ENCODE measurements around the gene SSBP3. TPM values are rescaled to one million over a fixed set of nuclear protein-coding genes. Genes with fewer than 3 reads are reported as not detected.
A peak's percentile ranks its signal among the peaks of the same experiment; 100 is the strongest.

Gene SSBP3
- total and polyA plus RNA-seq, 9 of the 15 experiments (the other 6 are each of a cell fraction or from before 2014, with no cell fraction given), result 8.7 to 108 (median 33.8) TPM

- TF ChIP-seq ATF6 (CRISPR knock-in tag; IDR thresholded peaks at IDR 0.05) (peak; percentile 66; the same call in 1 of the 2 replicates), CTCF (IDR thresholded peaks at IDR 0.05 in 2 of 3, conservative IDR thresholded peaks at IDR 0.05 in 1 of 3; ENCODE audit: insufficient read depth in 2 of 3, low read depth in 1 of 3, low read length in 3 of 3) (peak in 1 of 3 experiments; percentile 12; a peak in 1 of 6 replicates), POLR2G (IDR thresholded peaks at IDR 0.05; ENCODE audit: low read depth, low read length) (peak; percentile 91), KDM2B (CRISPR knock-in tag; IDR thresholded peaks at IDR 0.05) (peak; percentile 96; the same call in 1 of the 2 replicates), ZBTB12 (CRISPR knock-in tag; IDR thresholded peaks at IDR 0.05) (peak; percentile 52; the same call in 1 of the 2 replicates), BCOR (IDR thresholded peaks at IDR 0.05) (0 out of 2 replicates have a peak, but pooled peaks have one; percentile 7), MTA1 (IDR thresholded peaks at IDR 0.05; ENCODE audit: borderline replicate concordance) (peak; percentile 52; the same call in 1 of the 2 replicates), SMC3 (conservative IDR thresholded peaks at IDR 0.05; ENCODE audit: insufficient read depth, low read depth, low read length) (0 out of 2 replicates have a peak, but pooled peaks have one; percentile 9), ZNF121 (CRISPR knock-in tag; conservative IDR thresholded peaks at IDR 0.05) (no peak), RAD21 (CRISPR knock-in tag; conservative IDR thresholded peaks at IDR 0.05 in 1 of 2, IDR thresholded peaks at IDR 0.05 in 1 of 2) (peak; percentile 21 to 29; a peak in 1 of 4 replicates), FUS (optimal IDR thresholded peaks at IDR 0.05; ENCODE audit: low read depth, low read length) (no peak), ZNF76 (CRISPR knock-in tag; IDR thresholded peaks at IDR 0.05; ENCODE audit: borderline replicate concordance) (peak; percentile 85; the same call in 1 of the 2 replicates), PRDM10 (IDR thresholded peaks at IDR 0.05; ENCODE audit: partially characterized antibody) (peak; percentile 66), CHD2 (IDR thresholded peaks at IDR 0.05; ENCODE audit: low read depth, low read length) (peak; percentile 72), CBFA2T3 (IDR thresholded peaks at IDR 0.05) (0 out of 2 replicates have a peak, but pooled peaks have one; percentile 8), PCBP1 (IDR thresholded peaks at IDR 0.05; ENCODE audit: low read depth, low read length, poor library complexity, severe bottlenecking) (peak; percentile 68), KDM4B (IDR thresholded peaks at IDR 0.05; ENCODE audit: borderline replicate concordance in 2 of 2, low read depth in 1 of 2) (peak in 1 of 2 experiments; percentile 70; a peak in 1 of 4 replicates)
Measured at GRCh38 chr1:54406339-54407153, at the start of gene SSBP3 (continued).
